ENCODE results near the gene CPNE6. TPM values are rescaled to one million over a fixed set of nuclear protein-coding genes. Genes with fewer than 3 reads are reported as not detected.

CPNE6 gene
- total and polyA plus RNA-seq, 12 donors, result 0.12 to 0.64 (median 0.41) TPM; not detected in 8

DNA sequence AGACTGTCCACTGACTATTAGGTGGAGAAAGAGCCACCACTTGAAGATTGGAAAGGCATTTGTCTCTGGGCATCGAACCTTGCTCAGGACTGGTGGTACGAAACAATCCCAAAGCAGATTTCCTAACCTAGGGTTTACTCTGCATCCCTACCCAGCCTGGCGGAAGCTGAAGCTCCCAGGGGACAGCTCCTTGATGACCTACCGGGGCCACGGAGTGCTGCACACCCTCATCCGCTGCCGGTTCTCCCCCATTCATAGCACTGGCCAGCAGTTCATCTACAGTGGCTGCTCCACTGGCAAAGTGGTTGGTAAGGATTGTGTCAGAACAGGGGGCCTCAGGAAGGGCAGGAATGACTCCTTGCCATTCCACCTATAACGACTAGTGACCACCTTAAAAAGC, 49.8 kb downstream of the CPNE6 start:
- 93 to 96% methylated on average over 8 of the region's 8 CpGs for WGBS, 2 donors
- no peak for ATAC-seq
- no peak for DNase-seq
- TF ChIP-seq, protein P1, sequence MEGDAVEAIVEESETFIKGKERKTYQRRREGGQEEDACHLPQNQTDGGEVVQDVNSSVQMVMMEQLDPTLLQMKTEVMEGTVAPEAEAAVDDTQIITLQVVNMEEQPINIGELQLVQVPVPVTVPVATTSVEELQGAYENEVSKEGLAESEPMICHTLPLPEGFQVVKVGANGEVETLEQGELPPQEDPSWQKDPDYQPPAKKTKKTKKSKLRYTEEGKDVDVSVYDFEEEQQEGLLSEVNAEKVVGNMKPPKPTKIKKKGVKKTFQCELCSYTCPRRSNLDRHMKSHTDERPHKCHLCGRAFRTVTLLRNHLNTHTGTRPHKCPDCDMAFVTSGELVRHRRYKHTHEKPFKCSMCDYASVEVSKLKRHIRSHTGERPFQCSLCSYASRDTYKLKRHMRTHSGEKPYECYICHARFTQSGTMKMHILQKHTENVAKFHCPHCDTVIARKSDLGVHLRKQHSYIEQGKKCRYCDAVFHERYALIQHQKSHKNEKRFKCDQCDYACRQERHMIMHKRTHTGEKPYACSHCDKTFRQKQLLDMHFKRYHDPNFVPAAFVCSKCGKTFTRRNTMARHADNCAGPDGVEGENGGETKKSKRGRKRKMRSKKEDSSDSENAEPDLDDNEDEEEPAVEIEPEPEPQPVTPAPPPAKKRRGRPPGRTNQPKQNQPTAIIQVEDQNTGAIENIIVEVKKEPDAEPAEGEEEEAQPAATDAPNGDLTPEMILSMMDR (IDR thresholded peaks at IDR 0.05), result no peak
- intact Hi-C loops (cut with DNase I), result no loop called here
- Histone ChIP-seq H3K36me3 (peaks cover 0 to 84% (median 61%) of the 10 kb centered on the region in 9 donors), H3K27ac (no peak overlapping the region), H3K9me3 (no peaks in the 10 kb centered on the region), H3K4me1 (peaks cover 0 to 12% (median 5%) of the 10 kb centered on the region in 9 donors), H3K4me3 (no peak overlapping the region), H3K27me3 (no peaks in the 10 kb centered on the region)

DNA sequence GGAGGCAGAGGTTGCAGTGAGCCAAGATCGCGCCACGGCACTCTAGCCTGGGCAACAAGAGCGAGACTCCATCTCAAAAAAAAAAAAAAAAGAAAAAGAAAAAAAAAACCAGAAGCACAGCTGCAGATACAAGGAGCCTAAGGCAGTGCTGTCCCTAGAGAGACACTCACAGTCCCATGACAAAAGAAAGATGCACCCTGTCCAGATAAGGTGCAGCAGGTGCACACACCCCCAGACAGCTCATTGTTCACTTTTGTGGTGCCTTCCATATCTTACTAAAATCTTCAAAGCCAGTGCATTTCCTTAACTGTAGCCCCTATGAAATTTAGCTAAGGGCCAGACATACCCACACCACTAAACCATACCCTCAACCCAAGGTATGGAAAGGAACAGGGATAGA, 51.1 kb downstream of the CPNE6 start:
- TF ChIP-seq, protein P1 (IDR thresholded peaks at IDR 0.05), result no peak
- Histone ChIP-seq H3K4me1 (no peaks in the 10 kb centered on the region), H3K27ac (no peak overlapping the region), H3K4me3 (no peak overlapping the region), H3K9me3 (no peaks in the 10 kb centered on the region), H3K27me3 (no peaks in the 10 kb centered on the region), H3K36me3 (peaks cover 0 to 75% (median 56%) of the 10 kb centered on the region in 9 donors)
- intact Hi-C loops (cut with DNase I), result no loop called here
- ATAC-seq, result peak in 1 of 8 donors; percentile 6
- no peak for DNase-seq
- WGBS, 2 donors, result 98 to 99% methylated on average over 4 of the region's 4 CpGs

DNA sequence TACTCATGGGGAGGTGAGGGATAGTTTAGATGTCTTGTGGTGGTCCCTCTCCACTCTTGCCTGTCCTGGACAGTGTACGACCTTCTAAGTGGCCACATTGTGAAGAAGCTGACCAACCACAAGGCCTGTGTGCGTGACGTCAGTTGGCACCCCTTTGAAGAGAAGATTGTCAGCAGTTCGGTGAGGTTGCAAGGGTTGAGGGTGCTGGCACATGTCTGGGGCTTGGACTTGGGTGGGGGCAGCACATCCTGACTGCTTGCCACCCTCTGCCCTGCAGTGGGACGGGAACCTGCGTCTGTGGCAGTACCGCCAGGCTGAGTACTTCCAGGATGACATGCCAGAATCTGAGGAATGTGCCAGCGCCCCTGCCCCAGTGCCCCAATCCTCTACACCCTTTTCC, 51.5 kb downstream of the CPNE6 start:
- H3K36me3 ChIP-seq, result peaks cover 0 to 70% (median 51%) of the 10 kb centered on the region in 9 donors
- DNase-seq, result no peak

DNA sequence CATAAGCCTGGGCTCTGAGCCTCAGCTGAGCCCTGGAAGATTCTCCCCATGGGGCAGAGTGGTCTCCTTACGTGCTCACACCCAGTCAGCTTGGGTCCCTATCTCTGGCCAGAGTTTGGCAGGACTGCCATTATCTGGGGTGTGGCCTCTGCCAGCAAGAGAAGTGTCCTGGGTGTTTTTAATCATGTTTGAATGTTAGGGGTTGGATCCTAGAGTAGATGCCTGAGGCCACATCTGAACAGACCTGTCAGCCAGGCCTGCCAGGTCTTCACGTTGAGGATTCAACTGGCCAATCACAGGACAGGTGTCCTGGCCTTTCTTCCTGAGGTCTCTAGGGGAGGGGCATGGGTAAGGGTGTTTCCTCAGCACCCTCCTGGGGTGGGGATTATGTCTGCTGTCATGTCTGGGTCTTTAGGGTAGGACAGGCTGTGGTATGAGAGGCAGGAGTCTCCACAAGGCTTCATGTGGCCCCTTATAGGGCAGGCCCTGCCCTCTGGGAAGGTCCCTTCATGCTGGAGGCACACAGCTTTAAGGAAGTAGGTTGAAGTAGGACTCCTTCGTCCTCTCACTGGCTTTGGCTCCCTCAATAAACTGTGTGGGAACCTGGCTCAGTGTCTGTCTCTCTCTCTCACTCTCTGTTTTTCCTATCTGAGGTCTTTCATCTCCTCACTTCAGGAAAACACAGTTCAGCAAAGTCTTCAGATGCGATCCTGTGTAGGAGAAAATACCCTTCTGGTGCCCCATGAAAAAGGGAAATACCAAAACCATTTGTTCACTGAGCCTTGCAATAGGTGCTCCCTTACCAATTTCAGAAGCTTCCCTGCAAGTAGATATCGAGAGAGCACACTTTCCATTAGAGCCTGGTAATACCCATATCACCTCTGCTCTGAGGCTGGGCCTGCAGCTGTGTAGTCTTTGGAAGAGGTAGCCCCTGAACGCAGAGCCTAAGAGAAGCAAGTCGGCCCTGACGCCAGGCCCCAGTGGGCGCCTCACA, 52.4 kb downstream of the CPNE6 start:
- H3K4me3 ChIP-seq, result no peak overlapping the region
- no peaks in the 10 kb centered on the region for H3K27me3 ChIP-seq
- no peaks in the 10 kb centered on the region for H3K4me1 ChIP-seq
- WGBS, 2 donors, result 80 to 85% methylated on average over 9 of the region's 9 CpGs
- H3K36me3 ChIP-seq, result peaks cover 0 to 62% (median 43%) of the 10 kb centered on the region in 9 donors
- TF ChIP-seq, protein P1 (IDR thresholded peaks at IDR 0.05), result no peak
- DNase-seq (no peak), ATAC-seq (peak in 3 of 8 donors; percentile 8 to 41 (median 12))
- no peaks in the 10 kb centered on the region for H3K9me3 ChIP-seq
- intact Hi-C loops (cut with DNase I), result no loop called here
- peak overlapping the region in 1 of 10 donors; percentile 11 for H3K27ac ChIP-seq

More for the DNA sequence above, 51.5 kb downstream of the CPNE6 start:
- no peaks in the 10 kb centered on the region for H3K9me3 ChIP-seq
- ATAC-seq, result peak in 3 of 8 donors; percentile 4 to 24 (median 21)
- no peak overlapping the region for H3K4me3 ChIP-seq
- TF ChIP-seq, protein P1 (IDR thresholded peaks at IDR 0.05), result no peak
- H3K27ac ChIP-seq, result peak overlapping the region in 1 of 10 donors; percentile 11
- WGBS, 2 donors, result 69 to 80% methylated on average over 8 of the region's 8 CpGs
- no peaks in the 10 kb centered on the region for H3K4me1 ChIP-seq
- intact Hi-C loops (cut with DNase I), result no loop called here
- no peaks in the 10 kb centered on the region for H3K27me3 ChIP-seq

All from heart right ventricle (tissue), 16 donors.